LHCN-M2 (cell line): ENCODE data around the gene BMAL2. TPM values are rescaled to one million over a fixed set of nuclear protein-coding genes. Genes with fewer than 3 reads are reported as not detected.

ENCODE experiments used
- DNase-seq: peaks from one replicate; pipeline ENCODE4 v3.0.0-alpha.2; 2012; ENCODE audit warnings: low read depth
- polyA plus RNA-seq: library from polyadenylated mRNA; unstranded; fragments of >200 nt; gene quantifications from one replicate; pipeline ENCODE4 v1.2.1, GENCODE V29; 2012; ENCODE audit warnings: missing spikeins
- total RNA-seq: library from RNA; depleted of rRNA; stranded (reverse); fragments of >200 nt; gene quantifications from 2 replicates; pipeline ENCODE4 v1.2.3, GENCODE V29; 2014; rRNA removed

Gene BMAL2, protein sequence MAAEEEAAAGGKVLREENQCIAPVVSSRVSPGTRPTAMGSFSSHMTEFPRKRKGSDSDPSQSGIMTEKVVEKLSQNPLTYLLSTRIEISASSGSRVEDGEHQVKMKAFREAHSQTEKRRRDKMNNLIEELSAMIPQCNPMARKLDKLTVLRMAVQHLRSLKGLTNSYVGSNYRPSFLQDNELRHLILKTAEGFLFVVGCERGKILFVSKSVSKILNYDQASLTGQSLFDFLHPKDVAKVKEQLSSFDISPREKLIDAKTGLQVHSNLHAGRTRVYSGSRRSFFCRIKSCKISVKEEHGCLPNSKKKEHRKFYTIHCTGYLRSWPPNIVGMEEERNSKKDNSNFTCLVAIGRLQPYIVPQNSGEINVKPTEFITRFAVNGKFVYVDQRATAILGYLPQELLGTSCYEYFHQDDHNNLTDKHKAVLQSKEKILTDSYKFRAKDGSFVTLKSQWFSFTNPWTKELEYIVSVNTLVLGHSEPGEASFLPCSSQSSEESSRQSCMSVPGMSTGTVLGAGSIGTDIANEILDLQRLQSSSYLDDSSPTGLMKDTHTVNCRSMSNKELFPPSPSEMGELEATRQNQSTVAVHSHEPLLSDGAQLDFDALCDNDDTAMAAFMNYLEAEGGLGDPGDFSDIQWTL
- total RNA-seq, result 21.3 and 25.1 TPM in 2 replicates
- 5.8 TPM for polyA plus RNA-seq

DNA sequence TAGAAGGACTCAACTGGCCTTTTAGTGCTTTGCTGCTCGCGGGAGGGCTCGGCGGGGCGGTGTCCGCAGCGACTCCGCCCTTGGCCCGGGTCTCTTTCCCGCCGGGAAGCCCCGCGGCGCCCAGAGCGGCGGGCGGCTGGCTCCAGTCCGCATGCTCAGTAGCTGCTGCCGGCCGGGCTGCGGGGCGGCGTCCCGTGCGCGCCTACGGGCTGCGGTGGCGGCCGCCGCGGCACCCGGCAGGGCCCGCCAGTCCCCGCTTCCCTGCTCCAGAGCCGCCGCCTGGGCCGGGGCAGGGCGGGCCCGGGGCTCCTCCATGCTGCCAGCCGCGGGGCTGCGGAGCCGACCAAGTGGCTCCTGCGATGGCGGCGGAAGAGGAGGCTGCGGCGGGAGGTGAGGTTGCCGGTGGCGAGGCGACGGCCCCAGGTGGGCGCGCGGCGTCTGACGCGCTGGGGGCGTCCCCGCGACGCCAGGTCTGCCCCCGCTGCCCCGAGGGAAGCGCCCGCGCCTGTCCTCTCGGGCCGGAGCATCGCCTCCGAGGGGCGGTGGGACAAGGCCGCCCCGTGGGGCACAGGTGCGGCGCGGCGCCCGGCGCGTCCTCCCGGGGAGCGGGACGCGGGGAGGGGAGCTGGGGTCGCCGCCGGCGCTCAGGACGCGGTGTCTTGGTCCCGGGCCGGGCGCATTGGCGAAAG is at the start of gene BMAL2:
Gene BMAL2 (plus strand): TSS at position 123 of the 689 bp plus-strand sequence. CDS start 237 bp downstream, at position 360.
- no peak for DNase-seq

GRCh38 chr12:27284021-27284420 is 48.6 kb upstream of the BMAL2 start:
- DNase-seq, result no peak

DNA sequence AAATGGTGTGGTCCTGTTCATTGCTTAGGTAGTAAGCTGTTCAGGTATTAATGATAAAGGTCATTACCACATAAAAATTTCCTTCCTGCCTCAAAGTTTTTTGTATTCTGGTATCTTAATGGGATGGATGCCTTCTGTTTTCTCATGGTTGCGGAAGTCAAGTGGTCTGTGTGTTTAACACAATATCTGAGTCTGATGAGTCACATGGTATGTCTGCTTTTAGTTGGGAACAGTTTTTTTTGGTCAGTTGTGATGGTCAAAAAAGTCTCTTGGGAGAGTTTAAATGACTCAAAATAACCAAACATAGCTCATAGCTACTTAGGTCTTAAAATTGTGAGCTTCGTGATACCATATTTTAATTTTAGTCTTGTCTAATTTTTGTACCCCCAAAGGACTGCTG is 47.9 kb upstream of the BMAL2 start:
- DNase-seq, result peak; percentile 93

- peak; percentile 36 for DNase-seq
Measured at GRCh38 chr12:27285403-27285802, 47.2 kb upstream of the BMAL2 start.

- DNase-seq, result no peak
Measured at GRCh38 chr12:27289414-27289813, 43.2 kb upstream of the BMAL2 start.

DNA sequence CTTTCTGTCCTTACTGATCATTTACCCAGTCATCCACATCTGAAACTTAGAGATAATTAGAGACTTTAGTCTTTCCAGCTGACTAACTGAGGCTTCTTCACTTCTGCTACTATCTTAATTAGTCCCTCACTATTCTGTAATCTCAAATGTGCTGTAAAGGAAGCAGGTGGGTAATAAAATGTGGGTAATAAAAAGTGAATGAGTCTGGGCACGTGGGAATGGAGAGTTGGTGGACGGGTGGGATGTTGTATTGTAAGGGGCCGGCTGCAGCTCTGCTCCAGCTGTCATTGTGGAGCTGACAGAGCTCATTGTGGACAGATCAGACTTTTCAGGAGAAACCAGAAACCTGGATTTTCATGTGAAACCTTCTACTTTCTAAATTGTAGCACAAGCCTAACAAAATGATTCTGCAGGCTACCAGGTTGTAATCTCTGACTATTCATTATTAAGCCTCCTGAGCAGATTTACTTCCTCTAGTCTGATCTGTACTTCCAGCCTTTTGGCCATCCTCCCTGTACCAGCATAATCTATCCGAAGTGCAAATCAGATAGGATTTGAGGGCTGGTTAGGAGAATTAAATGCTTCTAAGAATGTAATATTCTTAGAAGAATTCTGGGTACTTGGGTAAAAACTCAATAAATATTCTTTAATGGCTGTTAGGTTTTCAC is 42.0 kb upstream of the BMAL2 start:
- no peak for DNase-seq

DNA sequence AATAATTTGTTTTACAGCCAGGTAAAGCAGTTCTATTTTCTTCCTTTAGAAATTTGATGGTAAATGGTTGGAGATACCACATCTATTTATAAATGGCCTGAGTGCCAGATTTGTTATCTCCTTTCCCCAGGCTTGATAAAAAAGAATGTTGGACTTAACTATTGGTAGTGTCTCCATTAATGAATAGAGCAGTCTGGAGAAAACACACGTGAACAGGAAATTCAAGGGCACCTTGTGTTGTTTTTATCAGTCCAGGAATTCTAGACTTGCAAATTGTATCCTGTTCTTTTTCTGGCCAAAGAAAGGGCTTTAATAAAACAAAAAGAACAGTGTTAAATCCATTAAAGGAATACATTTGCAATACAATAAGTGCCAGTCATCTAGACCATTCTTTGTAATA is 40.8 kb upstream of the BMAL2 start:
- no peak for DNase-seq

GRCh38 chr12:27292718-27293117 is 39.9 kb upstream of the BMAL2 start:
- no peak for DNase-seq

DNA sequence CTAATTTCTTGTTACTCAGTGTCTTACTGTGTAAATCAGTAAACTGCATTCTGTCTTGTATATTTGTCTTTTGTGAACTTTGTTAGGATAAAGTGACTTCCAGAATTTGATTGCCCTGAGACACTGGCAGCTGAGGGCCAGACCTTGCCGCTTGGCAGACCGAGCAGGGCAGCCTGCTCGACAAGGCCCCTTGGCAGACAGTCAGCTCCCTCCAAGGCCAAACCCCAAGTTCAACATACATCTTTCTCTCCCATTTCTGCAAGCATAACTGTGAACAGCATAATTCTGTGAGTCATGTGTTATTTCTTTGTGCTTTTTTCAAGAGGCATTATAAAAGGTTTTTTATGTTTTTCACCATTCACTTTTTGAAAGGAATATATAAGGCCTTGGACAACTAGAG is 39.2 kb upstream of the BMAL2 start:
- no peak for DNase-seq

GRCh38 chr12:27296674-27297073 is 36.0 kb upstream of the BMAL2 start:
- no peak for DNase-seq

DNA sequence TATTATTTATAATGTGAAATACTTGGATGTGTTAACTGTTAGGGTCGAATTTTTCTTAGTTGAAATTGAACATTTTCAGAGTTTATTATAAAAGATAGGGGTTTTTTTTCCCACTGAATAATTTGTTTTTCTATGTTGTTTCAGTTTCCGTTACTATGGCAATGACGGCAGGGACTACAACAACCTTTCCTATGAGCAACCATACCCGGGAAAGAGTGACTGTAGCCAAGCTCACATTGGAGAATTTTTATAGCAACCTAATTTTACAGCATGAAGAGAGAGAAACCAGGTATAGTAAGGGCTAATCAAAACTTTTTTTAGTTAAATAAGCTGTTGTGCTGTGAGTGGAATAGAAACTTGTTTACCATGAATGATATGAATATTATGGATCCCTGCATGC is 35.1 kb upstream of the BMAL2 start:
- no peak for DNase-seq

DNA sequence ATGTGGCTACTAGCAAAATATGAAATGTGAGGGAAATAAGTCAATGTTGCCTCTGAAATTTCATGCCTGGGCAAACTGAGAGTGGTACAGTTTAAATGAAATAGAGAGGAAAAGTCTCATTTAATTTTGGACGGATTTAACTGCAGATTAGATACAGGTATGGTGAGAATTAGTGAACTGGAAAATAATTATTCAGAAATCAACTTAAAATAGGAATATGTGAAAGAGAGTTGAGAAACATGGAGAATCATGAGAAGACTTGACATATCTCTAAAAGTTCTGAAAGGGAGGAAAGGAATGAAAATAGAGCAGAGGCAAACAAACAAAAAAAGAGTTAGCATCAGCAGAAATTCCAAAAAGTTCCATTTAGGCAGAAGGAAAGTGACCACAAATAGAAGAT is 33.5 kb upstream of the BMAL2 start:
- DNase-seq, result no peak

GRCh38 chr12:27300226-27300625 is 32.4 kb upstream of the BMAL2 start:
- no peak for DNase-seq

DNA sequence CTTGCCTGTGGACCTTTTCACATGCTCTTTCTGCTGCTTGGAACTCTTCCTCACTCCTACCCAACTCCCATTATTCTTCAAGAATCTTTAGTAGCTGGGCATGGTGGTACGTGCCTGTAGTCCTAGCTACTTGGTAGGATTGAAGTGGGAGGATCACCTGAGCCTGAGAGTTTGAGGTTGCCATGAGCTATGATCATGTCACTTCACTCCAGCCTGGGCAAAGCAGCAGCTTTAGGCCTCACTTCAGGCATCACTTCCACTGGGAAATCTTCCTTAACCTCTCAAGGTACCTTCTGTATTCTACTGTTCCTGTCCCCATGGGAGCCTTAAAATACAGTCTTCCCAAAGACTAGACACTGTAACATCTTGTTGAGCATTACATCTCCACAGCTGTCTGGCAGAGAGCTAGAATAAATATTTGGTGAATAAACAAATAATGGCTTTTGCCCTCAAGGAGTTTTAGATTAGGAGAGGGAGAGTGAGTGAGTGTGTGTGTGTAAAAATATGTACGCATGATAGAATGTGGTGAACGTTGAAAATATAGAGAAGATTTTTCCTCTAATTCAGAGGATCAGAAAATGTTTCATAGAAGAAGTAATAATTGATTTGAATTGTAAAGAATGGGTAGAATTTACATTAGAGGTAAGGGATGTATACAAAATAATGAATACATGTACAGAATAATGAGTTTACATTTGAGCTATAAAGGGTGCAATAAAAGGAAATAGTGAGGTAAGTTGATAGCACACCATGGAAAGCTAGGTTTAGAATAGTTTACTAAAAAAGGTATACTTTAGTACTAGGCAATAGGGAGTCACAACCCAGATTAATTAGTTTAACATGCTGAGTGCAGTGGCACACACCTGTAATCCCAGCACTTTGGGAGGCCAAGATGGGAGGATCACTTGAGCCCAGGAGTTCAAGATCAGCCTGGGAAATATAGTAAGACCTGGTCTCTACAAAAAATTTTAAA is 29.2 kb upstream of the BMAL2 start:
- no peak for DNase-seq

DNA sequence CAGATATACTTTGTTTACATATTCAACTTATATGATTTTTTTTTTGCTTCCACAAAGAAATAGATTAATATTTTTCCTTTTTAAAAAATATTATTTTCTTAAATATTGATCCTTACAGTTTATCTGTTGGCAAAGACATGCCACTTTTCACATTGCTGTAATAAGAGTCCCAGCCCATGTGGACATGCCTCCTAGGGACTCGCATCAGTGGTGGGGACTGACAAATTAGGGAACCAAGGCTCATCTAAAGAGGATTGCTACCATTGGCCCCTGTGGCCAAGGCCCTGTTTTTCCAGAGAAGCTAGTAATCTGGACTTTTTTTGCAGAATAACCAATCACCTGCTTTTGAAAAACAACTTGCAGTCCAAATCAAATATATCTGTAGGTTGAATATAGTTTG is 27.8 kb upstream of the BMAL2 start:
- DNase-seq, result no peak

DNA sequence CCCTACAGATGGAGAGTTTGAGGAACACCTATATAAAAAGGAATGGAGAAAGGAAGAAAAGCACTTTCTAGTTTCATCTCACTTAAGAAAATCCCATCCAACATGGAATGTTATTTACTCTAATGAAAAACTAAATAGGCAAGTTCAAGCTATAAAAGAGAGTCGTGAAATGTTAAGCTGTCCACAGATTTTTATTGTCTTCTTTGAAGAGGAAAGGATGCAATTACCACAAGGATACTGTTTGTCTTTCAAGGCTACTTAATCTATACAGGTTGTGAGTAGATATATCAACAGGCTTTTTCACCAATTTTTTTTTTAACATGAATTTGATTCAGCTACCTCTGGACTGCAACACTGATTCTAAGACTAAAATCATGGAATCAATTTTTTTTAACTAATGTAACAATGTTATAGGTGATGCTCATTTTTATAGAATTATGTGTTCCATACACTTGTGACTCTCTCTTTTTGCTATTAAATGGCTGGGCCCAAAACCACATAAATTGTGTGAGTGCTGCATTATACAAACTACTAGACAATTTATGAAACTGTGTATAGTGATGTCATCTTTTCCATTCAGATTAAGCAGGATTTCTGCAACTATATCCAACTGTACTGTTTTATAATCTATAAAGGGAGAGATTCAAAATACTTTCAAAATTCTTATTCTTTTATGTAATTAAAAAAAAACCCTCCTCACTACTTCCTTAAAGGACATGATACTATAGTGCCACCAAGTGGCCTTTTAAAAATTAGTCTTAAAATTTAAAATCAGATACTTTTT is 26.8 kb upstream of the BMAL2 start:
- DNase-seq, result peak; percentile 42

DNA sequence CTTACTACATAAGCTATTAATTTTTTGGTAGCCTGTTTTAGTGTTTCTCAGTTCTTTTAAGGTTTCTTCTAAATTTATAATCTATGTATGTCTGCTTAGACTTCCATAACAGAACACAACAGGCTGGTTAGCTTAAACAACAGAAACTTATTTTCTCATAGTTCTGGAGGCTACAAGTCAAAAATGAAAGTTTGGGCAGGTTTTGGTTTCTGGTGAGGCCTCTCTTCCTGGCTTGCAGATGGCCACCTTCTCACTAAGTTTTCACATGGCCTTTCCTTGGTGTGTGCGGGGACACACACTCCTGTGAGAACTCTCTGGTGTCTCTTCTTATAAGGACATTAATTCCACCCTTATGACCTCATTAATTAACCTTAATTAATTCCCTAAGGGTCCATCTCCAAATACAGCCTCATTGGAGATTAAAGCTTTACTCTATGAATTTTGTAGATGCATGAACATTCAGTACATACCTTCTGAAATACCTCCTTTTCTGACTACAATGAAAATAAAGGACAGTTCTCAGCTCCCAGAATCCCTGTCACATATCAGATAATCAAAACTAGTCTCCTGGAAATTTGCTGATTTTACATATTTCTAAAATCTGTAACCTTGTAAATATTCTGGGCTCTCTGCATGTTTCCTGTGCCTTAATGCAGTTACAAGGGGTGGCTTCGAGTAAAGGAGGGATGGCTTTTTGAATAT is 23.2 kb upstream of the BMAL2 start:
- no peak for DNase-seq

- no peak for DNase-seq
Measured at GRCh38 chr12:27309995-27310315, 22.7 kb upstream of the BMAL2 start.

DNA sequence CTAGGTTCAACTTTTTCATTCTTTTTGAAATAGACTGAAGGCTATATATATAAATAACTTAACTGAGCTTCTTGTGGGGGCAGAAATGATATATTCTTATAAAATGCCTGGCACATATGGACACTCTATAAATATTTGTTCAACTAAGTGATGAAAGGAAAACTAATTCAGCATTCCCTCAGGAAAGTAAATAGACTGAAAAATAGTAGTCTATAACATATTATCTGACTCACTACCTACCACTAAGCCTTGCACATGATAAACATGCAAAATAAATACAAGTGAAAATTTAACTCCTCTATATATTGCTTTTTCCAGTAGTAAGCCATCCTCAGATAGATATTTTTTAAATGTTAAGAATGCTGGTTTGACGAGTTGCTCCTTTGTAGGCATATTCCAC is 15.7 kb upstream of the BMAL2 start:
- DNase-seq, result no peak

DNA sequence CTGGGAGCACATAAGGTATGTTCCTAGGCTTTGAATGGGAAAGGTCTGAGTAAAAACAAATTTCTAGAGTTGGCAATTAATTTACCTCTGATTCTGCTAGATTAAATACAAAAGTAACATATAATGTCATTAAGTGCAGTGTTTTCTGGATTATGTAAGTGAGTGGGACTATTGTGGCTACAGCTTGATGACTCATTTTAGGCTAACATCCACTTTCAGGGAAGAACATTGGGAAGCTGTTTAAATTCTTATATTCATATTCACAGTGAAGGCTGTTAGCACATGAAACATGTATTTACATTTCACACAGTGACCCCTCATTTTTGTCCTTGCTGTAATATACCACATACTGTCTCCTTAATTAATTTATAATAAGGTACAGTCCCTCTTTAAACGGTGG is 13.2 kb upstream of the BMAL2 start:
- DNase-seq, result peak; percentile 61
